Inferior parietal cortex (tissue), 1 donor: ENCODE results near the gene GPR146.

ENCODE experiments used
- DNase-seq: peaks from one replicate; pipeline ENCODE4 v3.0.0-alpha.2; 2016; ENCODE audit errors: extremely low spot score

Gene GPR146

GRCh38 chr7:1092806-1093501 is 48.6 kb downstream of the GPR146 start:
- no peak for DNase-seq

DNA sequence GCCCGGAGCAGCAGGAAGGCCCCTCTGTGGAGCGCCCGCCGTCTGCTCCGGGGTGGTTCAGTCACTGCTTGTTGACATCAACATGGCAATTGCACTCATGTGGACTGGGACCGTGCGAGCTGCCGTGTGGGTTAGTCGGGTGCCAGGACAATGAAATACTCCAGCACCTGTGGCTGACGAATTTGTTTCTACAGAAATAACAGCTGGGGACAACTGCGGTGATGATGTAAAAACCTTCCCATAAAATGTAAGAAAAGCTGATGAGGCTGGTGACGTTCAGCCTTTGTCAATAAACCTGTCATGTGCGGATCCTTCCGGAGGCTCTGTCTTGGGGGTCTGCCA is 49.1 kb downstream of the GPR146 start:
- DNase-seq, result no peak

GRCh38 chr7:1093916-1094508 is 49.7 kb downstream of the GPR146 start:
- DNase-seq, result no peak

- DNase-seq, result no peak
Observed at GRCh38 chr7:1094870-1095269, 50.5 kb downstream of the GPR146 start.

DNA sequence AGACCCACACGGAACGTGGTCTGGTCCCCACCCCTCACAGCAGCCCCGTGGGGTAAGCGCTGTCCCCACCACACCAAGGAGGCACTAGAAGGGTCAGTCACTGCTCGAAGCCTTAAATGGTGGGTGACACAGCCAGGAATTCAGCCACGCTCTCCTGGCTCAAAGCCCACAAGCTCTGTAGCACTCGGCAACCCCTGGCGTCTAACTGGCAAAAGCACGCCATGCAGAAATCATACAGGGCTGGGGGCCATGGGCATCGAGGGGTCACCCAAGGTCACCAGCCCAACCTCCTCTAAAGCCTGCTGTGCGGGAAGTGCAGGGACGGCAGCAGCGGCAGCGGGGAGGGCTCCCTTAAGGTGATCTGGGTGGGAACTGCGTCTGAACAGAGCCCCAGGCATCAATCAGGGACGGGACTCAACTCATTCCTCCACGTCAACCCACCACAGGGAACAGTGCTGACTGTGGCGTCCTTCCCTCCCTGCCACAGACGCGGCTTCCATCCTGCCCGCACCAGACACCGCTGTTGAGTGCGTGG is 51.3 kb downstream of the GPR146 start:
- no peak for DNase-seq

DNA sequence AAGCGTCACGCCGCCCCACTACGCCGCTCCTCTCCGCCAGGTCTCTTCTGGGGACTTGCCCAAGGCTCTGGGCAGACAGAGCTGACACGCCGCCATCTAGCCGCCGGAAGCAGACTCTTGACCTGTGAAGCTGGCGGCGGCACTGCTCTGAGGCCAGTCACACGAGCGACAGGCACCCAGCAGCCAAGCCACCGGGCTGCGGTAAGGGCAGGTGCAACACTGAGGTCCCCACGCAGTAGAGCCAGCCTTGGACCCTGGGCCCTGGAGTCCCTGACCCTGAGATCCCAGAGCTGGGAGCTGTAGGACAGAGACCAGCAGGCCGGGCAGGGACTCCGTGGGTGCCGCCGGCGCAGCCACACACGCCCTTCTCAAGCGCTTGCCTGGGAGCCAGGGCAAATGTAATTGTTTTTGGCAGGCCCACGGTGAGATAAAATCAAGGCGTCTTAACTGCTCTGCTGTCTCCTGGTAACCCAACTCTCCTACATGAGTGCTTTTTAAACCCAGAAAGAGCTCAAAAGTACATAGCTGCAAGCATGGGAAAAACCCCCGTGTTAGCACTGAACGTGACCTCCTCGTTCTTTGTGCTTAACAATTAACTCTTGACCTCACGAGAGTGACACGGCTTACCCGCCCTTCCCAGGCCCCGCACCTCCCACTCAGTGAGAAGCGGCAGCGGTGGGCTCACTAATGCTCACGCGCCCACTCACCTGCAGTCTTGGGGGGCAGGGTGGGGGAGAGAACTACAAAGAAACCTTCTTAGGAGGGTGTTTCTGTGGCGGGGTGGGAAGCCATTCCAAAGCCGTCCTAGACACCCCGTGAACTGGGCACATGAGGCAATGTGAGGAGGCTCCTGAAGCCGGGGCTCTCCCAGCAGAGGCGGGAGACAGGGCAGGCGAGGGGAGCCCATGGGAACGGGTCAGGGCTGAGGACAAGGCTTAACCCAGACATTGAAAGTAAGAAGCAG is 52.1 kb downstream of the GPR146 start:
- DNase-seq, result no peak

- no peak for DNase-seq
Observed at GRCh38 chr7:1097120-1097504, 52.8 kb downstream of the GPR146 start.

DNA sequence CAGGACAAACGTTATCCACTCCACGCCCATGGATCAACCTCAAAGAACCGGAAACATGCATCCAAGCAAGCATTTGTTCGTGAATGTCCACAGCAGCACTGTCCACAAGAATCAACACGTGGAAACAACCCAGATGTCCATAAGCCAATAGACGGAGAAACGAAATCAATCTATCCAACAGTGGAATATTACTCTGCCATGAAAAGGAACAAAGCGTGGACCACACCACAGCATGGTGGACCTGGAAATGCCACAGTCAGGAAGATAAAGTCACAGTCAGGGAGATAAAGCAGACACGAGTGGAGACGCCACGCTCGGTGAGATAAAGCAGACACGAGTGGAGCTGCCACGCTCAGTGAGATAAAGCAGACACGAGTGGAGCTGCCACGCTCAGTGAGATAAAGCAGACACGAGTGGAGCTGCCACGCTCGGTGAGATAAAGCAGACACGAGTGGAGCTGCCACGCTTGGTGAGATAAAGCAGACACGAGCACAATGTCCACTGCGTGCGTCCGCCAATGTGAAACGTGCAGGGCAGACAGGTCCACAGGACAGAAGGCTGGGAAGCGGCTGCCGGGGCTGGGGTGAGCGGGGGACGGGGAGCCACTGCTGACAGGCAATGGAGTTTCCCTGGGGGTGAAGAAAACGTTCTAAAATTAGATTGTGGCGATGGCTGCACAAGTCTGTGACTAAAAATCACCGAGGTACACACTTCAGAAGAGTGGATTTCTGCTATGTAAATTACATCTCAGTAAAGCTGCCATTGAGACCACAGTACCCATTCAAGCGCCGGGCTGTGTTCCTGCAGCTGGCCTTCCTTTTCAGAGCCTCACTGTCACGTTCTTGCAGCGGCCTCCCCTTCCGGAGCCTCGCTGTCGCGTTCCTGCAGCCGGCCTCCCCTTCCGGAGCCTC is 54.2 kb downstream of the GPR146 start:
- no peak for DNase-seq

DNA sequence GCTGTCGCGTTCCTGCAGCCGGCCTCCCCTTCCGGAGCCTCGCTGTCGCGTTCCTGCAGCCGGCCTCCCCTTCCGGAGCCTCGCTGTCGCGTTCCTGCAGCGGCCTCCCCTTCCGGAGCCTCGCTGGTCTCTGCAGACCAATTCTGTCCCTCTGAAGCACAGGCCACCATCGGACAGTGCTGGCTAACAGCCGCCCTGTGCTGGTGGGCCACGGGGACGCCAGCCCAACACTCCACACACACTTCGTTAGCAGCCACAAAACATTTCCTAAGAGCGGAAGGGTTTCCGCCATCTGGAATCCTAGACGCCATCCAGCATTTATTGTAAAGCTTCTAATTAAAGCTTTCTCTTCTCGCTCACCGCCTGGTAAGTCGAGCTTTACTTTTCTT is 54.8 kb downstream of the GPR146 start:
- no peak for DNase-seq

GRCh38 chr7:1099637-1100036 is 55.3 kb downstream of the GPR146 start:
- no peak for DNase-seq

- no peak for DNase-seq
Observed at GRCh38 chr7:1100386-1100785, 56.0 kb downstream of the GPR146 start.

GRCh38 chr7:1100834-1101562 is 56.7 kb downstream of the GPR146 start:
- DNase-seq, result no peak

DNA sequence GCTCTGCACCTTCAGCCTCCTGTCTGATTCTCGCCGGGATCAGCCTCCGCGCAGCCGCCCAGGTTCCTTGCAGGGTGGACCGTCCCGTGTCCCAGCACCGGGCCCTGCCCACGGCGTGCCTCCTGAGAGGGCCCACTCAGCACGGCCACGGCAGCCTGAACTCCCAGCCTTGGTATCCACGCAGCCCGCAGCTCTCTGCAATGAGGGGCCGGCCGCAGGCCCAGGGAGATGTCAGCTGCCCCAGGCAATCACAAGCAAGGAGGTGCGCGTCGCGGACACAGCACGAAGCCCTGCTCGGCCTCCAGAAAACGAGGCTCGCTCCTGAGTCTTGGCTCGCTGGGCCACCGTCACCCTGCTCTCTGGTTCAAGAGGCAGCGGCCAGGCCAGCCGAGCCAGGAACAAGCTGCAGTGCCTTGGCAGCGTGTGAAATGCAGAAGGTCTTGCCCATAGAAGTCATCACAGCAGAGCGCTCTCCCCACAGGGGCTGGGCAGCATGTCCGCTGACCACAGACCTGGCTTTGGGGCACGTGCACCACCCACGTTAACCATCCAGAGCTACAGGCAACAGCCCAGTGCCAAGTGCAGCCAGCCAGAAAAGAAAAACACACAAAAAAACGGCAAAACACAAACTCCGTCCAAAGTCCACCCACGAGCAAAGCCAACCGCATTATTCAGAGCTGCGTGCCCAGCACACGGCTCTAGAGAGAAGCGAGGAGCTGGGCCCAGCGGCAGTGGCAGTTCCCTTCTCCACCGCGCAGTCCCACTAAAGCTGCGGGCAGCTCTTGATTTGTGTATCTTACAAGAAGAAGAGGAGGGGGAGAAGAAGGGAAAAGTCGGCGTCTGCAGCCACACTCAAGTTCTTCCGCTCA is 57.5 kb downstream of the GPR146 start:
- no peak for DNase-seq

DNA sequence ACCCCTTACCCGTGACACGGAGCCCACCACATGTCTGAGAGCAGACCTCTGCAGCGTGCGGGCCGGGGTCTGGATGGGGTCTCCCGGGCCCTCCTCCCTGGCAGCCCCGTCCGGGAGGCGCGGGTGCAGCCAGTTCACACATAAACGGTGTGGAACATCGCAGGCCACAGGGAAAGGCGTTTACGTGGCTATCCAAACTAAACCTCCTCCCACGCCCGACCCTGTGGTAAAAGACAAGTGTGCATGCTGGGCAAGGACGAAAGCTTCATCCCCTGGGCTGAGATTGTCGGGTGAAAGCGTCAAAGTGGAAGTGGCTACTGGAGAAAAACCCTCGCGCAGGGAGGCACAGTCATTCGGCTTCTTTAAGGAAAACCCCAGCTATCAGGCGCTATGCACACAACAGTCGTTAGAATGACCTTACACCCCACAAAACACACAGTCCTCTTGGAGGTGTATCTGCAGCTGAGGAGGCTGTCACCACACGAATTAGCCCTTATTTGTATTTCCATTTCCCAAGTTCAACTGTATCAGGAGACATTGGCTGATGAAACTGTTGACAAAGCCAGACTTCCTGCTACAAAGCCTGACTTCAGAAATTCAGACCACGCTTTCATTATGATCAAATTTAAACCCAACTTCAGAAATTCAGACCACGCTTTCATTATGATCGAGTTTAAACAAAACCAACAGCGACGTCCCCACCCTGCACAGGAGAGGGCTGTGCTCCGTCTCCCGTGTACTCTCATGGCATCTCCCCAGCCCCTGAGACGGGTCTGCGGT is 58.9 kb downstream of the GPR146 start:
- no peak for DNase-seq

DNA sequence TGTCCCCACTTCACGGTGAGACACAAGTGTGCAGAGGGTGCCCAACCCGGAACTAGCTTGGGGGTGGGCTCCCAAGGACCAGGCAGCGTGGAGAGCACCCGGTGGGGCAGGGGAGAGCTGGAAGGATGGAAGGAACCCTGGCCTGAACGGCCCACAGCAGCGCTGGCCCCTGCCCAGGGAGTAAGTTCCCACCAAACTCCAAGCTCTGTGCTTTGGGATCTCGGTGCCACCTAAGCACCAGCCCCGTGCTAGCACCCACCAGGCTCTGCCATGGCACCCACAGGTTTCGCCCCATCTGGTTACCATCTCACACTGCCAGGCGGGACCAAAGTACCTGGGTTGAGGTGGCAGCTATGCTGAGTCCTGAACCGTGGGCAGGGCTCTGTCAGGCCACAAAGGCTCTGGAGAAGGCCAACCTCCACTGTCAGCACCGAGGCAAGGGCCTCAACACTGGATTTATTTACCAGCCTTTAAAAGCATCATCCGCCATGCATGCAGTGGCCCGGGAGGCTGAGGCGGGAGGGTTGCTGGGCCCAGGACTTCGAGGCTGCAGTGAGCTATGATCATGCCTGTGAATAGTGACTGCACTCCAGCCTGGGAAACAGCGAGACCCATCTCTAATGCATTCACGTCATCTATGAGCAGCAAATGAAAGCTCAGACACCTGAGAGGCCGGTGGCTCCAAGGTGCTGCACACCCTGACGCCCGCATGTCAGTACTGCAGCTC is 59.6 kb downstream of the GPR146 start:
- DNase-seq, result no peak

DNA sequence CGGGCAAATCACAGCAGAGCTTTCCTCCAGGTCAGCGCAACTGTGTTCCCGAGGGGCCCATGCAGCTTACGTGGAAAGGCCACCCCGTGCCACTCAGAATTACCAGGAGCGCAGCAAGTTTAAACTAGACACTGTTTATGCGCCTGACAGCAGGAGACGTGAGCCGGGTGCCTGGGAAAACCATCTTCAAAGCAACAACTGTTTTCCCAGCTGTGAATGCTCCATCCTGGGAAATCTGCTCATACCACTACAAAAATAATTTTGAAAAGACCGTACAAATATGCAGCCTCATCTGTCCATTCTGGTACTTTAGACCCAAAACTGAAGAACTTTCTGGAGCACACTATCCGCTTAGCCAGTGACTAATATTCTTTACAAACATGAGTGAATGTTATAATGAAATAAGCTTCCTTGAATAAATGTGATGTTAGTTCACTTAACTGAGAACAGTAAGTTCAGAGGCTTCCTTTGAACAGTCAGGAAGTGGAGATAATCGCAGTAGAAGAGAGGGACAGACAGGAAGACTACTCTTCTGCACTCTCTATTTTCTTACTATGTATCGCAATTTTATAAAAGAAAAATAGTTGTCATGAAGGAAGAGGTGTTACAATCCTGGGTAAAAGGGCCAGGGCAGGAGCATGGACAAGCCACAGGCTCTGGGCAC is 60.3 kb downstream of the GPR146 start:
- no peak for DNase-seq

DNA sequence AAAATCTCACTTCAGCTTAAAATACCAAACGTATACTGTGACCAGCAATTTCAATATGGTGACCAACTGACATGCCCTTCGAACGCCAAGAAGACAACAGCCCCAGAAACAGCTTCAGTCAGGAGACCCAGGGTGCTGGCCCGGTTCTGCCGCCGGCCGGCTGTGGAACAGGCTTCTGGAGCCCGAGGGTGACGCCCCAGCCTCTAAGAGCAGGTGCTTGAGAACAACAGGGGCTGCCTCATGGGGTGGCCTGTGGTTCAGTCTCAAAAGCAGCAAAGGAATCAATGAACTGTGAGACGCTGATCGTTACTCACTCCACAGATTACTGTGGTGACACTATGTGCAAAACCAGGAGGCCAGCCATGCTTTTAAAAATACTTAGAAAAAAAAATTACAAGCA is 60.8 kb downstream of the GPR146 start:
- DNase-seq, result no peak
